Calu3 (cell line): ENCODE results near the gene ARHGAP26. TPM values are rescaled to one million over a fixed set of nuclear protein-coding genes. Genes with fewer than 3 reads are reported as not detected.
A peak's percentile ranks its signal among the peaks of the same experiment; 100 is the strongest.

Experiments used
- BruUV-seq: library from RNA; stranded (reverse); fragments of 400-500 nt; replicated peaks from 2 replicates; lab custom pipeline; 2021; lab: Mats Ljungman, UMichigan
- CTCF ChIA-PET: fragments of 300-600 bp; sonication (Branson Sonifier 250); formaldehyde crosslinking; loops from one replicate; lab custom pipeline; 2022; ENCODE audit warnings: antibody characterized with exemption; lab: Charles Lee
- DNase-seq: peaks from one replicate; pipeline ENCODE4 v3.0.0; 2022
- H3K27ac Mint-ChIP-seq: one replicate; pipeline ENCODE4 v1.8.0; 2022; ENCODE audit warnings: mixed read lengths; ENCODE audit not compliant: unreplicated experiment
- H3K27me3 Mint-ChIP-seq: one replicate; pipeline ENCODE4 v1.8.0; 2022; ENCODE audit warnings: mixed read lengths; ENCODE audit not compliant: unreplicated experiment
- H3K36me3 Mint-ChIP-seq: one replicate; pipeline ENCODE4 v1.8.0; 2022; ENCODE audit warnings: mild to moderate bottlenecking, moderate library complexity, mixed read lengths; ENCODE audit not compliant: insufficient read depth, unreplicated experiment
- H3K4me1 Mint-ChIP-seq: one replicate; pipeline ENCODE4 v1.8.0; 2022; ENCODE audit warnings: mild to moderate bottlenecking, low read depth, mixed read lengths; ENCODE audit not compliant: unreplicated experiment
- H3K4me3 Mint-ChIP-seq: one replicate; pipeline ENCODE4 v1.8.0; 2022; ENCODE audit warnings: mild to moderate bottlenecking, low read depth, moderate library complexity, mixed read lengths; ENCODE audit not compliant: unreplicated experiment
- H3K9me3 Mint-ChIP-seq: one replicate; pipeline ENCODE4 v1.8.0; 2022; ENCODE audit warnings: low read depth, mixed read lengths; ENCODE audit not compliant: unreplicated experiment
- CTCF ChIP-seq: fragments of 200-600 bp; IDR thresholded peaks from one replicate; pipeline ENCODE4 v1.8.0; 2022; ENCODE audit warnings: antibody characterized with exemption; ENCODE audit not compliant: unreplicated experiment
- intact Hi-C: fragments of 100-400 bp; cut with micrococcal nuclease; formaldehyde crosslinking; loops from one replicate; pipeline ENCODE4 v1.10.0; 2022; ENCODE audit not compliant: unreplicated experiment
- total RNA-seq: library from RNA; stranded (reverse); gene quantifications from 2 replicates; pipeline ENCODE4 v1.2.3, GENCODE V29; 2022

ARHGAP26 gene
- total RNA-seq, 1 experiment from 2014 or later: 118 TPM

- H3K27ac Mint-ChIP-seq: peak overlapping the region; percentile 2
- BruUV-seq: no TSS peak
Observed at GRCh38 chr5:143231416-143231815, 461.2 kb downstream of the ARHGAP26 start.

GRCh38 chr5:143231973-143232812, 462.0 kb downstream of the ARHGAP26 start:
- no peaks in the 10 kb centered on the region for H3K27me3 Mint-ChIP-seq
- H3K4me3 Mint-ChIP-seq: no peak overlapping the region
- H3K4me1 Mint-ChIP-seq: peaks cover 50% of the 10 kb centered on the region
- CTCF ChIA-PET: interaction anchor here (0.7 to 1.1 kb wide), 2 partner anchors 10 to 594 kb away, joined by 3 read pairs; no protein-coding TSS in a partner anchor
- no TSS peak for BruUV-seq
- peak overlapping the region; percentile 2 for H3K27ac Mint-ChIP-seq
- no peaks in the 10 kb centered on the region for H3K9me3 Mint-ChIP-seq
- intact Hi-C loops: no loop called here
- DNase-seq: no peak
- H3K36me3 Mint-ChIP-seq: peaks cover 8% of the 10 kb centered on the region
- TF ChIP-seq CTCF: no peak

More at GRCh38 chr5:143231416-143231815, 461.2 kb downstream of the ARHGAP26 start:
- intact Hi-C loops: no loop called here
- Mint-ChIP-seq H3K36me3 (peaks cover 8% of the 10 kb centered on the region), H3K27me3 (no peaks in the 10 kb centered on the region), H3K4me3 (no peak overlapping the region), H3K4me1 (peaks cover 50% of the 10 kb centered on the region), H3K9me3 (no peaks in the 10 kb centered on the region)
- no peak for TF ChIP-seq CTCF
- no peak for DNase-seq
- CTCF ChIA-PET: interaction anchor here (1.1 kb wide), 1 partner anchor 11 kb away, joined by 3 read pairs; no protein-coding TSS in a partner anchor

- intact Hi-C loops: no loop called here
- Mint-ChIP-seq H3K27me3 (no peaks in the 10 kb centered on the region), H3K36me3 (peaks cover 8% of the 10 kb centered on the region), H3K4me1 (peaks cover 50% of the 10 kb centered on the region), H3K4me3 (no peak overlapping the region), H3K27ac (no peak overlapping the region), H3K9me3 (no peaks in the 10 kb centered on the region)
- no peak for DNase-seq
- CTCF ChIA-PET: interaction anchor here (0.6 to 1.6 kb wide), 3 partner anchors 13 to 594 kb away, joined by 3 to 4 read pairs (median 3); no protein-coding TSS in a partner anchor
- BruUV-seq: no TSS peak
- TF ChIP-seq CTCF: no peak
Observed at GRCh38 chr5:143233031-143233430, 462.9 kb downstream of the ARHGAP26 start.

GRCh38 chr5:143234162-143234842, 464.1 kb downstream of the ARHGAP26 start:
- Mint-ChIP-seq H3K27me3 (no peaks in the 10 kb centered on the region), H3K4me1 (peaks cover 50% of the 10 kb centered on the region), H3K4me3 (peak overlapping the region; percentile 16), H3K9me3 (no peaks in the 10 kb centered on the region), H3K36me3 (peaks cover 8% of the 10 kb centered on the region), H3K27ac (peak overlapping the region; percentile 17)
- intact Hi-C loops: no loop called here
- CTCF ChIA-PET: interaction anchor here (1.1 to 1.6 kb wide), 2 partner anchors 10 to 12 kb away, joined by 4 read pairs; no protein-coding TSS in a partner anchor
- DNase-seq: peak; percentile 35
- BruUV-seq: no TSS peak
- TF ChIP-seq CTCF: no peak
